ENCODE data around the gene ZSWIM9.

Gene ZSWIM9

DNA sequence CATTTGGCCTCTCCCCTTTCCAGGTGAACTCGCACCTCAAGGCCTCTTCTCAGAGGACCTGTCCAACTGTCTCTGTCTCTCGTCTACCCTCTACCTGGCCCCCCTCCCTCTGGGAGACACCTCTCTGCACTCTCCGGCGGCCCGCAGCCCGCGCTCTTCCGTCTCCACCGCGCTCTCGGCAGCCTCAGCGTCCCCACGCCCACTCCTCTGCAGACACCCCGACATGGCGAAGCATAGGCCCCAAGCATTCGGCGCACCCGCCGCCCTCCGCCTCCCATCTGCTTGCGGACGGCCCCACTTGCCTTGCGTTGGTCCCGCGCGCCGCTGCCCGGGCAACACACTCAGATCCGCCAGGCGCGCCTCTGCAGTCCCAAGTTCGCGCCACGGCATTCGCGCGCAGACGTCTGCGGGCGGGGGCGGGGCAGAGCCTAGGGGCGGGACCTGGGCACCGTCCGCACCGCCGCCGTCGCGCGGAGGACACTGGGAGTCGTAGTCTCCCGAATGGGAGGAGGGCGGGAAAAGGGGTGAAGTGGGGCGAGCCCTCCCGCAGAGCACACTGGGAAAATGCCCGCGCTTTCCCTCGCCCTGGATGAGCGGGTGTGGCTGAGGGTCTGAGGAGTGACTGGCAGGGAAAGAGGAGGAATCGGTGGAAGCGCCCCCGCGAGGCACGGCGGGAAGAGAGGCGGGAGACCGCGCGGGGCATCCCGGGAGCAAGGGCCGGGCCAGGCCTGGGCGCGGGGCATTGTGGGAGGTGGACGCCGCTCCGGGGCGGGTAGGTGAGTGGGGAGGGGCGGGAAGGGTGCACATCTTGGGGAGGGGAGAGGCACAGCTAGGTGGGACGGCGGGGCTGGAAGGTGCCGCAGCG is at the start of gene ZSWIM9, which contains the start of gene LIG1:
Gene ZSWIM9, plus strand, starts transcription at position 742 of the 865 bp plus-strand sequence. CDS start 1,123 bp downstream, outside the sequence.
Gene LIG1, minus strand, starts transcription at position 406 of the 865 bp plus-strand sequence. CDS start 4,778 bp downstream, outside the sequence.
- peak; percentile 92 for DNase-seq

DNA sequence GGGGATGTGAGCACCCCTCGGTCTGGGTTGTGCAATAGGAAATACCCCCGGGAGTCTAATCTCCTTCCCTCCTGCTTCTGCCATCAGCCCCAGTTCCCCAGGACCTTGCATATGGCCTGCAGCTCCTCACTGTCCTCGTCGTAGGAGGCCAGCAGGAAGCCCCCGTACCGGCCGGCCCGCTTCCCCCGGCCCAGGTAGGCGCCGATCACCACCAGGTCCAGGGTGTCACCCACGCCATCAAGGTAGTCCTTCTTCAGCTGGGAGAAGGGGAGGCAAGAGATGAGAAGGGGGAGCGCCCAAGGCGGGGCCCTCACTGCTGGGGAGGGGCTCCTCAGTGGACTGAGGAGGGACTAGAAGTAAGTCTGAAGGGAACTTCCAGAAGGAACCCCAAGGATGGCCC is 49.4 kb upstream of the ZSWIM9 start:
- DNase-seq: no peak

DNA sequence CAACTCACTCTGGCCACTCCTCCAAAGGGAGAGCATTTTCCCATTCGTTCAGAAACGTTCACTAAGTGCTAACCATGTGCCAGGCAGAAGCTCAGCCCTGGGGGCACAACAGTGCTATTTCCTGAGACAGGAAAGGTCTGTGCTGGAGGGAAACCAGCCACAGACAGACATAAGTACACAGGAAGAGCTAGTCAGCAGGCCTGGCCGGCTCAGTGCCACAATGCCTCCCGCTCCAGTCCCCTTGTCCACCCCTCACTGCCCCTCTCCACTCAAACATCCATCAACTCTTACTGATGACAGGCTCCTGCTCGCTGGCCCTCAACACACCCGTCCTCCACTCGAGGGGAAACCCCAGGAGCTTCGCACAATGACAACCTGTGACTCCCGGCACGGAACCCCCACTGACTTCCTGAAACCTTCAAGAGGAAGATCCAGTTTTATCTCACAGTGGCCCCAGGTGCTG is 48.5 kb upstream of the ZSWIM9 start:
- DNase-seq: no peak

DNA sequence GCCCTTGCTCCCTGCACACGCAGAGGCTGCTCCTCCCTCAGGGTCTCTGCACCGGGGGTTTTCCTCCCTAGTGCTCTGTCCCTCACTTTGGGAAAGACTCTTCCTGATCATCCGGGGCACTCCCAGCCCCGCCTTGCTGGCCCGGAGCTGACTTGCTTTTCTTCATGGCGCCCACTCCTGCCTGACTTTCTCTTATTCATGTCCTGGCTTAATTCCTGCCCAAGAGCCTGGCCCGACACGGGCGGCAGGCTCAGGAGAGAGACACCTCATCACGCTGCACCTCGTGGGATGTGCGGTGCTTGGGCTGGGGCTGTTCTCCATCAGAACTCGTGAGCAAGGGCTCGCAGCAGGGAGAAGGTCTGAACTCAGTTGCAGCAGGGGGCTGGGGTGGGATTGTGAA is 48.1 kb upstream of the ZSWIM9 start:
- no peak for DNase-seq

DNA sequence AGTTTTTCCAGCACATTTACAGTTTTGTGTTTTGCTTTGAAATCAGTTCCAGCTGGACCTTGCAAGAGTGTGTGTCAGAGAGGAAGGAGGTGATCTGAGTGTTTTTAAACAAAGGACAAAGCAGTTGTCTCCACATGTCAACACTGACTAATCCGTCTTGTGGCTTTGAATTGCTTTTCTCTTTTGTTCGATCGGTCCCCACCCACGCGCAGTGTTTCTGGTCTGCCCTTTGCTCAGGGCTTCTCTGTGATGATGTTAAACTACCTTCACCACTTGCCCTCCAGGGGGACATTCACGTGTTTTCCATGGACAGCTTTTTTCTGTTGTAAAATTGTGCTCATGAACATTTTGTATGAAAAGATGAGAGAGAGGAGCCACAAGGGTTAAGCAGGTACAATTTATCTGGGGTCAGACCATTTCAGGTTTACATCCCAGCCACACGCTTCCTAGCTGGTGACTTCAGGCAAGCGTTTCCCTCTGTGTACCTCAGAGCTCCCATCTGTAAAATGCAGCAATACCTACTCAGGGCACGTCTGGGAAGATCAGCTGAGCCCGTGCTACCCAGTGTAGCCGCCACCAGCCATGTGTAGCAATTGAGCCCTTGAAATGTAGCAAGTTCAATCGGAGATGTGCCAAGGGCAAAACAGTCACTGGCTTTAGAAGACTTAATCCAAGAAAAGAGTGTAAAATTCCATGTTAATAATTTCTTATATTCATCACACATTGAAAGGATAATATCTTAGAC is 46.4 kb upstream of the ZSWIM9 start:
- peak; percentile 44 for DNase-seq

DNA sequence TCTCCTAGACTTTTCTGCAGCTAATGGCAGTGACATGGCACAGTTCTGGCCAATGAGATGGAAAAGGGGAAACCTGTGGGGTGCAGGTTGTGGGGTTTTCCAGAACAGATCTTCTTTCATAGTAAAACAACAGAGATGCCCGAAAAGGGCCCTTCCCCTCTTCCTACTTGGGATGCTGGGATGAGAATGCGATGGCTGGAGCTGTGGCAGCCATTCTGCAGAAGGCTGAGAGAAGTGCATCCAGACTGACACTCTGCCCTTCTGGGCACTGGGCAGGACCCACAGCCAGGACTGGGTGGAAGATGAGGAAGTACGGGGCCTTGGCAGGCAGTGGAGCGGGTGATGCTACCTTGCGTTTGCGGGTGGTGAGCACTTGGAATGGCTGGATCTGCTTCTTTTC is 42.9 kb upstream of the ZSWIM9 start:
- DNase-seq: no peak

DNA sequence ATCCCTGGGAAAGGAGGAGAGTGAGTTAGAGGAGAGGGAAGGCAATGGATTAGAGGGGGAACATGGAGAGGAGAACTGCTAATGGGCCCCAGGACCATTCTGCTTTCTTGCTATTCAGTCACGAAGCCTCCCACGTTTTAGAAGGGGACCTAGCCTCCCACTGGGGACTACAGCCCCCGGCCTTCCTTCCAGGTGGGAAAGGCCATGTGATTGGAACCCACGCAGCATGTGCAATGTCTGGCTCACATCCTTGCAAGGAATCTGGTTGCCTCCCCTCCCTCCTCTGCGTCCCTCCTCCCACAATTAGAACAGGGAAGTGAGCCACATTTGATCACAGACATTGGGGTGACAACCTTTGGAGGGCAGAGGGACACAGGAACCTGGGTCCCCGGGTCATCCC is 37.4 kb upstream of the ZSWIM9 start:
- DNase-seq: no peak

DNA sequence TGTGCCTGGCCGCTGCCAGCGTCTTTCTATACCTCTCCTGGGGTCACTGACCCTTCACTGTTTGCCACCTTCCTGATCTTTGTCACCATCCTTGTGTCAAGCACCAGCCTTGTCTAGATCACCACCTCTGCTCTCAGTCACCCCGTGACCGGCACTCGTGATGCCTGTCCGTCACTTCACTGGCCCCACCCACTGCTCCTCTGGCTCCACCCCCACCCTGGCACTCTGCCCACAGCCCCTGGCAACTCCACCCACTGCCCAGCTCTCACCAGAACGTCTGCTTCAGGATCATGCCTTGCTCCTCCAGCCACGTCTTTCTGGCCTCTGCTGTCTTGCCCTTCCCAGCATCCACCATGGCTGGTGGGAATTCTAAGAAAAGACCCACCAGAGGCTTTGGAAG is 35.1 kb upstream of the ZSWIM9 start:
- DNase-seq: no peak

DNA sequence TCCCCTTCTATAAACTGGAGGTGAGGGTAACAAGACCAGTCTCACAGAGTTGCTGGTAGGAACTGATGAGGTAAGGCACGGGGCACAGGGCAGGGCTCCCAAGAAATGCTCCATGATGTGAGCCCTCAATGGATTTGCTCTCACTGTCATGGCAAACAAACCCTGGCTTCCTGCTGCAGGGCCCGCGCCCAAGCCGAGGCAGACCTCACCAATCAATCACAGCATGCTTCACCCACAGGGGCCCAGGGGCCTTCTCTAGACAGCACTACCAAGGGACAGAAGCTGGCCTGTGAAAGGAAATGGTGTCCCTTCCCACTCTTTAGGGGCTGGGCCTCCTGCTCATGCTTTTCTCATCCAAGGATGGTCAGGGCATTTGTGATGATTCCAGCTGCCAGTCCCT is 33.9 kb upstream of the ZSWIM9 start:
- no peak for DNase-seq

DNA sequence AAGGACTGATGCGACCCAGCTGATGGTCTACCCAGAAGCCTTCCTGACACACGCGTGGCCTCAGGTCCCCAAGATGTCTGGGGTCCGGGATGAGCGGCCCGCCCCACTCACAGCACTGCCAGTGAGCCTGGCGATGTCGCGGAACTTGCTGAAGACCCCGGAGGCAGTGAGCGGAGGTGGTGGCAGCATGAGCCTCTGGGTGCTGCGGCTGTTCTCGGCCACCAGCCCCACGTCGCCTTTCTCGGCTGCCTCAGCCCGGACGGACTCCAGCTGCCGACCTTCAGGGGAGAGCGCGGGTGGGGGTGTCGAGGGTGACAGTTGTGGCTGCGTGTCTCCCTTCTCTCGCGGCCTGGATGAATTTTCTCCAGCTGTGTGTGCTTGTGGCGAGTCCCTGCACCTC is 33.1 kb upstream of the ZSWIM9 start:
- no peak for DNase-seq

DNA sequence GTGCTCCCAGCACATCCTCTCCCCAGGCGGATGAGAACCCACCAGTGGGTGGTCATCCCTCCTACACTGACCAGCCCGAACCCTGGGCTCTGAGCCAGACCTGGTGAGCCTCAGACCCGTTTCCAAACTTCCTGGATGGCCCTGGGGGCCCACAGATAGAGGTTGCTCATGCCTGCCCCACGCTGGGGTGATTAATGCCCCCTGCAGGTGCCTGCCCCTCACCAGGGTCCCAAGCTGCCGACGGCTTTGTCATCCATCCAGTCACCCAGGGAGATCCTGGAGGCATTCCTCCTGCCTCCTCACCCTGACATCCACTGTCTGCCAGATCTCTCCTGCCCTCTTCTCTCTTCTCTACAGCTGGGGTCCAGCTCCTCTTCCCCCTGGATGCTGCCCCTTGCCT is 31.4 kb upstream of the ZSWIM9 start:
- DNase-seq: no peak

DNA sequence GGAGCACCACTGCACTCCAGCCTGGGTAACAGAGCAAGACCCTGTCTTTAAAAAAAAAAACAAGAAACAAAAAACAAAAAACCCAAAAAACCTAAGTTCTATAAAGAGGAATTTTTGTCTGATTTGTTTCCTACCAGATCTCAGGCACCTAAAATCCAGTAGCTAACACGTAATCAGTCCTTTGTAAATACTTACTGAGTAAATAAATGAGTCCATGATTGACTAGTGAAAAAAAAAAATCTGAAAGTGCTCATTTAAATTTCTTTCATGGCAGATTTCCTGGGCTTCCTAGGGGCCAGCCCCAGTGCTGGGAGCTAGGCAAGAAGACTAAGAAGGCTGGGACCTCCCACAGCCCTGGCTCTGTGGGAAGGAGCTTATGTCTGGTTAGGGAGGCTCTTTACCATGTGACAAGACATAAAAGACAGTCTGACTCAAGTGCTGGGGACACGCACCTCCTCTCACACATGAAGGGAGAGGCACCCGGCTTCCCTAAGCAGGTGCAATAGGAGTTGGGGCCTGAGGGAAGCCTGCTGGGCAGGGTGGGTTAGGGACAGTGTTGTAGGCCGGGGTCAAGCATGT is 22.8 kb upstream of the ZSWIM9 start:
- DNase-seq: no peak

DNA sequence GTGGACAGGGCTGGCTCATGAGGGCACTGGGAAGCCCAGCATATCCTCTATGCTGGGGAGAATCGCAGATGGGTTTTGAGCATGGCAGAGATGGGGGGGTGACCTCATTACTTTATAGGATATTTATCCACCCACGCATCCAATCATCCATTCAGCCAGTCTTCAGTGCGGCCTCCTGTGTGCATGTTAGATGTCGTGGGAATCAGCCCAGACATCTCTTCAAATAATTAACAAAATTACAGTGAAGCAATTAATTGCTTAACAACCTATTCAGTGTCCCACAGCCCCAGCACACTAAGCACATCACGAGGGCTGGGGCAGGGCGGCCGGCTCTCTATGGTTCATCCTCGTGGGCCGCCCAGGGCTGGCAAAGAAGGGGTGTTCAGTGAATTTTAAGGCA is 21.9 kb upstream of the ZSWIM9 start:
- DNase-seq: no peak

DNA sequence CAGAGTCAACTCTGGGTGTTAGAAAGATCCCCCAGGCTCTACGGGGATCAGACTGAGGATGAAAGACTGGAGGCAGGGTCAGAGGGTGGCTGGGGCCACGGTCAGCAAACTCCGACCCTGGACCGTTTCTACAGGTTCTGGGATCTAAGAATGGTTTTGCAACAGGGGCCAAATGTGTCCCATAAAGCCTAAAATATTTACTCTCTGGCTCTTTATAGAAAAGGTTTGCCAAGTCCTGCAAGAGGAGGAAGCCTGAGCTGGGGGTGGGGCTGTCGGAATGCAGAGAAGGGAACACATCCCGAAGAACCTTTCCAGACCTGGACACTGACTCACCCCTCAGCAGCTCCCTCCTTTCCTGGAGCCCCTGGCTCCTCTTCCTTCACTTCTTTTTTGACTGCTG is 21.1 kb upstream of the ZSWIM9 start:
- no peak for DNase-seq

DNA sequence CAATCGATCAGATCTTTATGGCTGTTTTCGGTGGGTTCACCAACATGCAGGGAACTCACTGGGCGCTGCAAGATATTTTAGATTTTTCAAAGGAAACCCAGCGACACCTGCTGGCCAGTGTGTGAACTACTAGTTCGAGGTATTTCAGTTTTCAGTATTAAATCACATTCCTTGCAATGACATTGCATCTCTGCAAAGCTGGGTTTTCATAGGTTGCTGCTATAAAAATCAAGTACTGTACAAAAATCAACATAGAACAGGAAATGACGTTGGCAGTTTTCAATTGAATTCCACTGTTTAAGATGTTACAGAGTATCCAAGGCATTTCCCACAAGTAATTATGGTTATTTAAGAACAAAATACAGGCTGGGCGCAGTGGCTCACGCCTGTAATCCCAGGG is 17.9 kb upstream of the ZSWIM9 start:
- peak; percentile 74 for DNase-seq

DNA sequence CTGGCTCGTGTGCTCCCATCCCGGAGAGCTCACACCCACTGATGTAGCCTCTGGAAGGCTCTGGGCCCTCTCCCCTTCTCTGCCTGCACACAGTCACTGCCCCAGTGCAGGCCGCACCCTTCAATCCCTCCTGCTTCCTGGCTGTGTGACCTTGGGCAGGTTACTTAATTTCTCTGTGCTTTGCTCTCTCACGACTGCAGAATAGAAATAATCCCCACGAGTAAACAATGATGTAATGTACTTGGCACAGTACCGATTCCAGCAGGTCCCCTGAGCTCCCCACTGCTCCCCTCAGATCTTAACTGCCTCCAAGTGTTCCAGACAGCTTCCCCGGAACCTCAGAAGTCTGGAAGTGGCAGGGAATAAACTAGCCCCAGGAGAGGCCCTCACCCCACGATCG is 16.5 kb upstream of the ZSWIM9 start:
- no peak for DNase-seq

DNA sequence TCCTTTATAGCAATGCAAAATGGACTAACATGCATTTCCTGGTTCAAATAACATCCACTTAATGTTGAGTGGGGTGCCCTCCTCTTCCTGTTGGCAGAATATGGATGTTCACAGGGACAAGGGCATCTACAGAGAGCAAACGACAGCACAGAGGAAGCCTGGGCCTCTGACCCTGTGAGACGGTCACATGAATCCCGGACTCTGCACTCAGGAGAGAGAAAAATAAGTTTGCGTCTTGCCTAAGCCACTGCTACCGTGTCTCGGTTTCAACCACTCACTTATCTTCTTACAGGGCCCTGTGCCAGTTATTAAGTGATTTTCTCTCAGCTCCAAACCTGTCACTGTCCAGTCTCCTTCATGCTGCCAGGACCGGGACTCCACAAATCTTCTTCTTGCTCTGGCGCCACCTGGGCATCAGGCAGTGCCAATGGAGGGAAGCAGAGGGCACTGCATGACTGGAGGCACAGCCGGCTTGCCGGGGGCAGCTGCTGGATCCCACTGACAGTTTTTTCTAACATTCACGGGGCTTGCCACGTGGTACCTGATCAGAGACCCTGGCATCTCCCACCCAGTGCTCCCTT is 12.2 kb upstream of the ZSWIM9 start:
- no peak for DNase-seq

DNA sequence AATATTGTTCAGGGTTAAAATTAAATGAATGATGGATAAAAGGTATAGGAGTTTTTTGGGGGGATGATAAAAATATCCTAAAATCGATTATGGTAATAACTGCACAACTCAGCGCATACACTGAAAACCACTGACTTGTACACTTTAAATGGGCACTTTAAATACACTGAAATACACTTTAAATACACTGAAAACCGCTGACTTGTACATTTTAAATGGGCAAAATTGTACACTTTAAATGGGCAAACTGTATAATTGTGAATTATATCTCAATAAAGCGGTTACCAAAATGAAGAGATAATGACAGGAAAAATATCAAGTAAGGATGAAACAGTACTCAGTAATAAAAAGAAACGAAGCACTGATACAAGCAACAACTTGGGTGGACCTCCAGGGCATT is 1.8 kb upstream of the ZSWIM9 start:
- DNase-seq: no peak

DNA sequence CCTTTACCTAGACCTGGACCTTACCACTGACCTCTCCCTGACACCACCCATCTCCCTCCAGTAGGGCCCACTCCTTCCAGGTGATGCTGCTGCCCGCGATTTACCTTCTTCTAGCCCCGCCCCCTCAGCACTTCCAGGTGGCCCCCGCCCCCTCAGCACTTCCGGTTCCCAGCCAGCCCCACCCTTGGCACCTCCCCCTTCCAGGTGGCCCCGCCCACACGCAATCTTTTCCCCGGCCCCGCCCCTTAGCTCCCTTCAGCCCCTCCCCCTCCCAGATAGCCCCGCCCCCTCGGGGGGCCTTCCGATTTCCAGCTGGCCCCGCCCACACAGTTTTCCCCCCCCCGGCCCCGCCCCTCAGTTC is 922 bp upstream of the ZSWIM9 start:
- peak; percentile 87 for DNase-seq

DNA sequence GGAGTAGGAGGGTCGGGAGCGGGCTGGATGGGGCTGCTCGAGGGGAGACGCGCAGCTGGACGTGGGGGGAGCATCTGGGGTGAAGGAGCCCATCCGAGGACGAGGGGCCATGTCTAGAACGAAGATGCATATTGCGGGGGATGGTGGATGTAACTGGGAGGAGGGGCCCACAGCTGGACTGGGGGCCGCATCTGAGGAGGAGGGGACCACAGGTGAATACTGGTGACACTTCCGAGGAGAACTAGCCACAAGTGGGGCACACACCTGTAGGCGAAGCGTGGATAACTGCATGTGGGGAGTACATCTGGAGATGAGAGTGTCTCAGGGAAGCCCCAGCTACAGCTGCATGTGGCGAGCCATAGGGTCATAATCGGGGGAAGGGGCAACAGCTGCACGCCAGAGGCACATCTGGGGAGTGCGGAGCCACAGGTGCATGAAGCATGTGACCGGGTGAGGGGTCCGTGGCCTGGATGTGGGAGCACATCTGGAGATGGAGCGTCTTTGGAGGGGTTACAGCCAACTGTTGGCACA is 402 bp downstream of the ZSWIM9 start:
- DNase-seq: no peak

DNA sequence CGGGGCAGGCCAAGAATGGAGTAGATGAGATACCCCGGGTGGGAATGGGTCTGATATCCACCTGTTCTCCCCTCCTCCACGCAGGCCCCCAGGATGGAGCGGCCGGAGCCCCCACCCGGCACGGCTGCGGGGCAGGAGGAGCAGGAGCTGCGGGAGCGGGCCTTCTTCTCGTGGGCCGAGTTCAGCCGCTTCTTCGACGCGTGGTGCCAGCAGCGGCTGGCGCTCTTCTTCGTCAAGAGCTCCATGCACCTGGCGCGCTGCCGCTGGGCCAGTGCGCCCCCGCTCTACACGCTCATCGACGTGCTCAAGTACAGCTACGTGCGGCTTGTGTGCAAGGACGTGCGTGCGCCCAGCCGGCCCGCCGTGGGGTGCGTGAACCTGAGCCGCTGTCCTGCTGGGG is 1.2 kb downstream of the ZSWIM9 start:
- DNase-seq: no peak

DNA sequence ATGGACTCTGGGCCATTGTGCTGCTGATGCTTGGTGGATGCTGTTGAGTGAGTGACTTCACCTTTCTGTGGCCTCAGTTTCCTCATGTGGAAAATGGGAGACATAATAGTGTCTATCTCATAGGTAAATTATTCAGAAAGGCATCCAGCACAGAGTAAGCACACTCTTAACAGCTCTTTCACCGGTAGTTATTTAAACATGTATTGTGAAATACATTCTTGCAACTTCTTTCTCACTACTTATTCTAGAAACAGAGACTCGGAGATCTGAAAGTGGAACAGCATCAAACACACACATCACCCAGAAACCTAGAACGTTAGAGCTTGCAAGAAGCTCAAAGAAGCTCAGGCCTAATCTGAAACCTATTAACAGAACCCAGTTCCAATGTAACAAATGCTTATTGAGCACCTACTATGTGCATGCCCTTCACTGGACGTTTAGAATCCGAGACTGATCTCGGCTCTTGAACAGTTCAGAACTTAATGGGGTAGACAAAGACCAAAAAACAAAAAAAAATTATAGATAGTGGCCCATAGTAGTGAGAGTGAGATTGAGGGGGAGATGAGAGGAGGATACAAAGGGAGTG is 4.1 kb downstream of the ZSWIM9 start:
- DNase-seq: no peak

DNA sequence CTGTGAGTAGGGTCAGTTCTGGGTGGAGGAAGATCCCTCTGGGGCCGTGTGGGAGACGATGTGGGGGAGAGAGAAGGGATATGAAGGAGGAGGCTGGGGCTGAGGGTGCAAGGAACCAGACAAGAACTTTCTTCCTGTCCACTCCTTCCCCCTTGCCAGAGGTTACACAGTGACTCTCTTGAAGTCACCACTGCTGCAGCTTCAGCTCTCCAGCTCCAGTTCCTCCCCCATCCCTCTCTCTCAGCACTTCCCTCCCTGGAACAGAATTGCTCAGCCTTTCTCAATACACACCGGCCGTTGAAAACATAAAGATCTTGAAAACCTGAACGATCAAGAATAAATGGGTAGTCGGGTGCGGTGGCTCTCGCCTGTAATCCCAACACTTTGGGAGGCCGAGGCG is 5.1 kb downstream of the ZSWIM9 start:
- no peak for DNase-seq

Data from activated naive CD4-positive, alpha-beta T cell treated with Interleukin-2 at 50 U/mL for 16 hours (primary cell).